Measurements from ENCODE around the gene TCP11L2.
"Not testable (repeated sequence)": the region's sequence is repeated elsewhere in the genome, so short reads cannot be mapped to it uniquely, and the experiment has no call there.

The TCP11L2 gene

DNA sequence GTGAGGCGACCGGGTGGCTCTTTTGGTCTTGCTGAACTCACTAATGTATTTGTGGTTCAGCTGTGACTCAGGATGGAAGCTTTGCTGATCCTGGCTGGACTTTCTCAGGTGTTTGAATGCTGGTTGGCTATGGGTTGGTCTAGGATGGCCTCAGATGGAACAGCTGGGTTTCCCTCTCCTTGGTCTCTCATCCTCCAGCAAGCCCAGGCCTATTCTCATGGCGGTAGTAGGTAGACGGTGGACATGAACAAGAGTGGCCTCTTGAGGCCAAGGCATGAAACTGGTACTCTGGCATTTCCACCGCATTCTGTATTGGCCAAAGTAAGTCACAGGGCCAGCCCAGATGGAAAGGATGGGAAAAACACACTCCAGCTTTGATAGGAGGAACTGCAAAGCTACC is 43.2 kb downstream of the TCP11L2 start:
- DNase-seq = peak; percentile 18 to 37

DNA sequence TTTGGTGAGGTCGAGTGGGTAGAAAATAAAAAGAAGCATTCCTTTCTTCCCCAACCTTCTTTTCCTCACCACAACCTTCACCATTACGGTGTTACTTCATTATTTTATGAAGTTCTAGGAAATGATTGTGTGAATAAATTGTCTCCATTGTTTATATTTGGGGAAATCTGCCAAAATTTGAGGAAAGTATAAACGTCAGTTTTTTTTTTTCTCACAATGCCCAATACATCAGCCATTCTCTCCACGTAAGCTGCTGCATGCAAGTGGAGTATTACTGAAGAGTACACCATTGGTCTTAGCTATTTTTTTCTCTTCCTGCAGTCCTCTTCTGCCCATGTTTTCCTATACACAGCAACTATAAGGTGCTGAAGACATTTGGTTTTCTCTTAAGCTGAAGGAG is 45.9 kb downstream of the TCP11L2 start:
- DNase-seq = no peak

DNA sequence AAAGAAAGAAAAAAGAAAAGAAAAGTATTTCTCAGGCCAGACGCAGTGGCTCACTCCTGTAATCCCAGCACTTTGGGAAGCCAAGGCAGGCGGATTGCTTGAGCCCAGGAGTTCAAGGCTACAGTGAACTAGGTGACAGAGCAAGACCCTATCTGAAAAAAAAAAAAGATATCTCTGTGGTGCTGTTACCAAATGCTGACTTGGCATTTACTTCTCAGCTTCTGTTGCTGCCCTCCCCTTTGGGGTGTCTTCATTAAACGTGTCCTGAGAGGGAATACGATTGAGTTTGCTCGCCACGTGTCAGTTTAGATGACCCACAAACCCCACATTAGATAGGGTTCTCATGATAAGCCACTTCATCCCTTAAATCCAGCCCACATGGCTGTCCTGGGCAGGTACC is 50.6 kb downstream of the TCP11L2 start:
- no peak for DNase-seq

DNA sequence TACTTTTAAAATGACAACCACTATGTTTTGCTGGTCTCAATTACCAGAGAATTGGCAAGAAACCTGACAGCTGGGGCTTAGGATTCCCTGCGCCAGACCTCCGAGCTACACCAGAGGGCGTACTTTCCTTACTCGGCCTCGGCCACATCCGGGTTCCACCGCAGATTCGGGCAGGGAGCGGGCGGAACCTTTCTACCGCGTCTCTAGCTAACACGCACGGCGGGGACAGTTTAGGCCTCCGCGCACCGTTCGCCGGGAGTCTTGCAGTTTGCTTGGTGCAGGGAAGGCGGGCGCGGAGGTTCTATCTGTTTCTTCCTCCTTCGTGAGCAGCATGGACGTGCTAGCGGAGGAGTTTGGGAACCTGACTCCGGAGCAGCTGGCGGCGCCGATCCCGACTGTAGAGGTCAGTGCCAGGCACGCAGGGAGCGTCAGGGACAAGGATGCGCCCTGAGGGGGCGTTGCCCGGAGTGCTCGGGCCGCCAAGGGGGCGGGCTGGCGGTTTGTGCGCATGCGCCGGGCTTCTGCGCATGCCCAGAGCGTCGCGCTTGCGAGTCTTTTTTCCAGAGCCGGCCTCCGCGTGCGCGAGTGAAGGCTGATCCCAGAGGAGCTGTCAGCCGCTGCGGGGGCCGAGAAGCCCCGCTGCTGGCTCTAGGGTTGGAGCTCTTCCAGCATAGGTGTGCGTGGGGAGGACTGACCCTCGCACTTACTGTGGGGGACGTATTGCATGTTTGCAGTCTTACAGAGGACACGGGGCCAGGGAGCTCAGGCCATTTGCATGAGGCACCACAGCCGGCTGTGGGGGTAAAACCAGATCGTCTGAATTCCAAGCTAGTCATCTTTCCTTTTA is 55.2 kb downstream of the TCP11L2 start, which contains the start of gene POLR3B:
POLR3B (plus strand) TSS at position 200 of the 847 bp plus-strand sequence; CDS start at position 332, 132 bp downstream.
- DNase-seq = peak; percentile 86 to 91

DNA sequence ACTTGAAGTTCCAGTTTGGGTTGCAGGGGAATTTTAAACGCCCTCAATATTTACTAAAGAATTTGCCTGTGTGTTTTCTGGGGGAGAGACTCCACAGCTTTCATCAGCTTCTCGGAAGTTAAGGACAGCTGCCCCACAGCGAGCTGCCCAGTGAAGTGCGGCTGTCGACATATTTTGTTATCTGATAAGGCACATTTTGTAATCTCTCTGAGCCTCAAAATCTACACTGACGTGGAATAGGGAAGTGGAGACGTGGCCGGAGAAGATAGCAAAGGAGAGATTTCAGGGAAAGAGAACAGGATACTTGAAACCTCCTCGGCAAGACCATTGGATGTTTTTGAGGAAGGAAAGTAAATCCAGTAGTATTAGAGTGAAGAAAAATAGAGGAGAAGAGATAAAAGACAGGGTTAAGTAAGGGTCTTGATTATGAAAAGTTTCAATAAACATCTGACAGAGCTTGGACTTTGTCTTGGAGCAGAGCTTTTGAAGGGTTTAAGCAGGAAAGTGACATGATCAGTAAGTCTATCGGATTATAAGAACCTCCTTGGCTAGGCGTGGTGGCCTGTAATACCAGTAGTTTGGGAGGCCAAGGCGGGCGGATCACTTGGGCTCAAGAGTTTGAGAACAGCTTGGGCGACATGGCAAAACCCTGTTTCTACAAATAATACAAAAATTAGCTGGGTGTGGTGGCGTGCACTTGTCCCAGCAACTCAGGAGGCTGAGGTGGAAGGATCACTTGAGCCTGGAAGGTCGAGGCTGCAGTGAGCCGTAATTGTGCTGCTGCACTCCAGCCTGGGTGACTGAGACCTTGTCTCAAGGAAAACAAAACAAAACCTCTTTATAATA is 56.1 kb downstream of the TCP11L2 start:
- no peak for DNase-seq

DNA sequence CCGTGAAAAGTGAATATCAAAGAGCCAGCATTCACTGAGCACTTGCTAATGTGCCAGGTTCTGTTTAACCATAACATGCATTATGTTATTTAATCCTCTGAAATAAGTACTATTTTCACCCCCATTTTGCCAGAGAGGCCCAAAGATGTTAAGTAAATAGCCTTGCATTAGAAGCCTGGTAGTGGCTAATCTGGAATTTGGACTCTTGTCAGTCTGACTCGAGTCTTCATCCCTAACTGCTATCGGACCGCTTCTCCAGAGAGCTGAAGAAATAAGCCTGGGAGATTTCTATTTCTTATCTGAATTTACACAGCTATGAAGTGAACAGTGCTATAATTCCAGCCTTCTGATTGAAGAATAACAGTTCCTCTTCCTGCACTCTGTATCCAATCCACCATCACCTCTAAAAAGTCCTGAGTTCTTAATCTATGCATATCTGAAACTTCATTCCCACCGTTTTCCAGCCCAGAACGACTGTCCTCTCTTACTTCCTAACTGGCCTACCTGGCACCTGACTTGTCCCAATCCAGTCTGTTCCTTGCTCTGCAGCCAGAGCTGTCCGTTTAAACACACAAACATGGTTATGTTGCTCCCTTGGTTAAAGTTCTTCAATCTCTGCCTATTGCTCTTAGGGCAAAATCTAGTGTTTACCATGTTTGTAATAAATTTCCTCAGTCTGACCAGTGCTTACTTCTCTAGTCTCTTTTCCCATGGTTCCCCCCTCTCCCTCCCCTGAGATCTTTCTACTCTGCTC is 57.3 kb downstream of the TCP11L2 start:
- no peak for DNase-seq

DNA sequence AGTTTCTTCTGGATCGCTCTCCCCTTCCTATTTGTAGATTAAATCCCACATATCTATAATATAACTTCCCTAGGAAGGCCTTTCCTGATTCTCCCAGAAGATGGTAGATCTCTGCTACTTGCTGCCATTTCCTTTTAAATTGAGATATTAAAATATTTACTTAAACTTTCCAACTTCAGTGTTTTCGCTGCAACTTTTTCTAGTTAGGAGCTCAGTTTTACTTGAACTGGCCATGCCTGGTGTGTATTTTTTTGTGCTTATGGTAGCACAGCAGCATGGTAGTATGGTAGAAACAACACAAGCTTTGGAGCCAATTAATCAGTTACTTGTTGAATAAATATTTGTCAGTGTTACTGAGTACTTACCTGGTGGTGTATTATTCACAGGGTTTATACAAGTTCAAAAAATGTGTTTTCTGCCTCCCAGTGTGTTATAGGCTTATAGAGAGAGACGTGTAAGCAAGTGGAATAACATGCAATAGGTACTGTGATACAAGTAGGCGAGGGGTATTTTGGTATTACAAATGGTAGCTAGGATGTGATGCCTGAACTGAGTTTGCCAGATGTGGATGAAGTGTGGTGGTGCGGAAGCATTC is 58.0 kb downstream of the TCP11L2 start:
- DNase-seq = no peak

DNA sequence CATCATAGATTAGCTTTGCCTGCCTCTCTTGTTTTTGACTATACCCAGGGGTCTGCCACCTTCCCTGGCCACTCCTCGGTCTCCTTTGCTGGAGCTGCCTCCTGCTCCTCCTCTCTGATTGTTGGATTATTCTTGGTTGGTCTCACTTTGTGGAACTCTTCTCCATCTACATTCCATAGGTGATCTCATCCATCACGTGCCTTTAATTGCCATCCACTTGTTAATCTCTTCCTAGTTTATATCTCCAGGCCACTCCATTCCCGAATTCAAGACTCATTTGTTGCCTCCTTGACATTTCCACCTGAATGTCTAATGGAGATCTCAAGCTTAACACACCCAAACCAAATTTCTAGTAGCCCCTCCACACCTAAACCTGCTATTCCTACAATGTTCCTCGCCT is 60.4 kb downstream of the TCP11L2 start:
- DNase-seq = no peak

DNA sequence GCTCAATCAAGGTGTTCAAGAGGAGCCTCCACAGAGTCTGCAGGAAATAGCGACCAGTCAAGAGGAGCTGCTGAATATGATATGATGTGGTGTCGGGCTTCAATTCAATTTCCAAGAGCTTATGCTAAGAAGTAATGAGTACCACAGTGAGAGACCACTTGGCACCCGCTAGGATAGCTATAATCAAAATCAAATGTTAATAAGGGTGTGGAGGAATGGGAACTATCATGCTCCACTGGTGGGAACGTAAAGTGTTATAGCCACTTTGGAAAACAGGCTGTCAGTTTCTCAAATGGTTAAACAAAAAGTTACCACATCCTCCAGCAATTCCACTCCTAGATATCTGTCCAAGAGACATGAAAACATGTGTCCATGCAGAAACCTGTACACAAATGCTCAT is 61.7 kb downstream of the TCP11L2 start:
- no peak for DNase-seq

DNA sequence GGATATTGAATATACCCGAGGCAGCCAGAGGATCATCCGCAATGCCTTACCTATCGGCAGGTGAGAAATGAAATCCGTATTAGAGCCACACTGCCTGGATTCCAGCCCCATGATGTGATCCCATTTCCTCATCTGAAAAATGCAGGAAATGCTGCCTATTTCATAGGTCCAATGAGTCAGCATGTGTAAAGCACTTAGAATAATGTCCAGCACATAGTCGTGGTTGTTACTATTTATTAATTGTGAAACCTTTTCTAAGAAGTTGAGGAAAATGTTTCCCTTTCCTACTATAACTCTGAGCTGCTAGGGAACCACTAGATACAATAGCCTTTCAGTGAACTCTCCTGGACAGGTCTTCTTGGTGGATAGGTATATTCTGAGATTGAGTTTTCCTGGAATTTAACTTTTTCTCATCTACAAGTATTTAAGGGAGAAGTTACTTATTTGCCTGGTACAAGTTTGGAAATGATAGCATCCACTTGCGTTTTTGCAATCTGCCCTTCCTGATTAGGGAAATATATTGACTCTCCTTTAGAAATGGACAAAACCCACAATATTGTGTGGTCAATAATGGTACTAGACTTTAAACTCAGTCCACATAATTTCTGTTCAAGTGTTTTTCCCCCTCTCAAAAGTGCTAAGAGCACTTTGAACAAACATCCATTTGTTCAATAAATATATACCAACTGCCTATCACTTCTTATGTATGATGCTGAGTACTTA is 67.3 kb downstream of the TCP11L2 start:
- DNase-seq = no peak

DNA sequence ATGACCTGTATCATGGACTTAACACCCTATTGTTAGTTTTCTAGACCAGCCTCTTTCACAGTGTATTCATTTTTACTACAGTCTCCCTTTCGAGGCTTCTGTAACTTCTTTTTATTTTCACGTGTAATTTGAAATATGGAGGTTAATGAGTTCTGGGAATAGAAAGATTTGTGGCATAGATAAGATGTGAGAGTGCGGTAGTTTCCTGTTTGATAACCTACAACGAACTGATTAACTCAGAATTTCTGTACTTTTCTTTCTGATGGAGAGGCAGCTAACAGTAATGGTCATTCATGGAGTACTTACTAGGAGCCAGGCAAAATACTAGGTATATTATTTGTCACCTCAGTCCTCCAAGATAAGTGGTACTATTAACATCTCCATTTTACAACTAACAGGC is 76.3 kb downstream of the TCP11L2 start:
- no peak for DNase-seq

DNA sequence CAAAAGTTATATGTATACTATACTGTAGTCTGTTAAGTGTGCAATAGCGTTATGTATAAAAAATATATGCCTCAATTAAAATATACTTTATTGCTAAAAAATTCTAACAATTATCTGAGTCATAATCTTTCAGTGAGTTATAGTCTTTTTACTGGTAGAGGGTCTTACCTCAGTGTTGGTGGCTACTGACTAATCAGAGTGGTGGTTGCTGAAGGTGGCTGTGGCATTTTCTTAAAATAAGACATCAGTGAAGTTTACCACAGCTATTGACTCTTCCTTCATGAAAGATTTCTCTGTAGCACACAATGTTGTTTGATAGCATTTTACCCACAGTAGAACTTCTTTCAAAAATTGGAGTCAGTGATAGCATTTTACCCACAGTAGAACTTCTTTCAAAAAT is 78.4 kb downstream of the TCP11L2 start:
- no peak for DNase-seq

DNA sequence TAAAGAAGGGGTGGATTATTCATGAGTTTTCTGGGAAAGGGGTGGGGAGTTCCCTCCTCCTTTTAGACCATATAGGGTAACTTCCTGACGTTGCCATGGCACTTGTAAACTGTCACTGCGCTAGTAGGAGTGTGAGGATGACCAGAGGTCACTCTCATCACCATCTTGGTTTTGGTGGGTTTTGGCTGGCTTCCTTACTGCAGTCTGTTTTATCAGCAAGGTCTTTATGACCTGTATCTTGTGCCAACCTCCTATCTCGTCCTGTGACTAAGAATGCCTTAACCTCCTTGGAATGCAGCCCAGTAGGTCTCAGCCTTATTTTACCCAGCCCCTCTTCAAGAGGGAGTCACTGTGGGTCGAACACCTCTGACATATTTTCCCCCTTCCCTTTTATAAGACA is 79.3 kb downstream of the TCP11L2 start:
- DNase-seq = not testable (repeated sequence)

DNA sequence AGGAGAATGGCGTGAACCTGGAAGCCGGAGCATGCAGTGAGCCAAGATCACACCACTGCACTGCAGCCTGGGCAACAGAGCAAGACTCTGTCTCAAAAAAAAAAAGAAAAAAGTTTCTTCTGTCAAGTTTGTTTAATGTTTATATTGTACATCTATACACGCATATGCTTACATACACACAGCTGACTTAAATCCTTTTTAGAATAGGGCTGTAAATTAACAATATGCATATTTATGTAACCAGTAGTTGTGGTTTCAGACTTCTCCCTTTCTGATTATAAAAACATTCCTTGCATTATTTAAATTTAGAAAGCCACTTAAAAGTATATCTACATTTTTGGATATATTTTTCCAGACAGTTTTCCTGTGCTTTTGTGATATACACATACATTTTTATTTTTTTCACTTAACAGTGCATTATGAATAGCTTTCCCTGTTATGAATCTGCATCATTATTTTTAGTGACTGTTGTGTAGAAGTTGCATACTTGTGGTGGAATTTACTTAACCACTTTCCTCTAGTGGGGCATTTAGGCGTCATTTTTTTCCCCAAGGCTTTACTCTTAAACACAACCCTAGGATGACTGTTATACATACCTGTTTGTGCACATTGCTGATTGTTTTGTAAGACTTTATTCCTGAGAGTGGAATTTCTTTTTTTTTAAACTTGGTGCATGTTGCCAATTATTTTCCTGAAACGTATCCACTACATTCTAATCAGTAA is 84.4 kb downstream of the TCP11L2 start:
- DNase-seq = no peak

DNA sequence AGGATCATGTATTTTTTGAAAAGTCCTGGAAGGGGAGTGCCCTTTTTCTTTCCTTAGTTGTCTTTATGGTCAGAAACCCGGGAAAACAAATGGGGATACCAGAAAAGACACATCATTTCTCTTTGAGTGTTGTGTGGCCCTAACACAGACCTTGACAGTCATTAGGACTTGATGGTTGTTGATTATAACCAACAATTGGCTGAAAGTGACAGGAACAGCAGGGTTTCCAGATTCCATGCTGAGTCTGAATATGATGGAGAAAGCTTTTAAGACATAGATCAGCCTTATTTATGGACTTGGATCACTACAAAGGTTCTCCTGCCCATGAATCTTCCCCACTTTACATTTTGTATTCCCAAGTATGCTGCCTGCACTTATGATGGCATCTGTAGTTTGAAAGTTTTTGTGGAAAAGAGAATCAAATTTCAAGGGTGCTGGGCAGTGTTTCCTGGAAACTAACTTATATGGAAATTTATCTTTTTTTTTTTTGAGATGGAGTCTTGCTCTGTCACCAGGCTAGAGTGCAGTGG is 85.4 kb downstream of the TCP11L2 start:
- DNase-seq = no peak

DNA sequence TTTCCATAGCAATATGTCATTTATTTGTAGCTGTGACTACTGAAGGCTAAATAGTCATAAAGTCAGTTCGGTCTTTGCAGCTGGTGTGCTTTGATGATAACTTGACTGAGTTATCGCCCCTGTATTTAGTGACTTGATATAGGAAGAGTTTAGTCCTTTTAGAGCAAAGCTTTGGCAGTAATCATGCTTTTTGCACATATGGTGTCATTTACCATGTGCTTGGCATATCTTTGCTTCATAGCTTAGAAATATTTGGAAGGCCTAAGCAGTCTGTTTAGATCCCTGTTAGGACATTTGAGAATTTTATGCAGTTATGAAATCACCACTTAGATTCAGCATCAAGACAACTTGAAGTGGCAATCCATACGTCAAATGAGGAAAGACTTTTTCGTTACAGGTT is 86.6 kb downstream of the TCP11L2 start:
- no peak for DNase-seq

DNA sequence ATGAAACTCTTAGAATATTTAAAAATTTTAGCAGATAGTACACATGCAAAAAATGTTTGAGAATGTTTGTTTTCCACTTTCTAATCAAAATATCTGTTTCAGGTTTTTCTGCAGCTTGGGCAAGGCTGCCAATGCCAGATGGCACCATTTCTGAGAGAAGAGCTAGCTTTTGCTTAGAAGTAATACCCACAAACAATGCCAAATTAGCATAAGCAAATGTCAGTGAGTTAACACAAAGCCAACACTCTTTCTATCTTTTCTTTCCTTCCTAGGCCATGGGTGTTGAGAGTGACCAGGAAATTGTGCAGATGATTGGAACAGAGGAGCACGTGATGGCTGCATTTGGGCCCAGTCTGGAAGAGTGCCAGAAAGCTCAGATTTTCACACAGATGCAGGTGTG is 90.2 kb downstream of the TCP11L2 start:
- no peak for DNase-seq
